ENCODE measurements around the gene PDCL2. TPM values are rescaled to one million over a fixed set of nuclear protein-coding genes. Genes with fewer than 3 reads are reported as not detected.

The PDCL2 gene
- total and polyA plus RNA-seq, 2 donors (not counting 1 experiment from before 2014, with no cell fraction given), result not detected

- Mint-ChIP-seq H3K9me3 (ENCODE audit: insufficient read depth) (peaks cover 3% of the 10 kb centered on the region), H3K4me1 (no peaks in the 10 kb centered on the region), H3K27me3 (peaks cover 10% of the 10 kb centered on the region), H3K27ac (no peak overlapping the region), H3K4me3 (no peak overlapping the region)
- Histone ChIP-seq H3K27ac (ENCODE audit: low read length in 2 of 2) (no peak overlapping the region), H3K36me3 (replicated peaks in 1 of 2; ENCODE audit: control extremely low read depth in 1 of 2, control insufficient read depth in 1 of 2, extremely low read depth in 1 of 2, insufficient read depth in 2 of 2, low read length in 1 of 2) (no peaks in the 10 kb centered on the region), H3K9ac (ENCODE audit: low read length) (no peak overlapping the region), H4K20me1 (ENCODE audit: control insufficient read depth, insufficient read depth, low read length, poor library complexity, severe bottlenecking) (no peaks in the 10 kb centered on the region), H2AFZ (ENCODE audit: insufficient read depth, low read depth, low read length, poor library complexity, severe bottlenecking) (no peak overlapping the region), H3K4me1 (ENCODE audit: control insufficient read depth in 2 of 2, insufficient read depth in 2 of 2, low read length in 2 of 2) (no peaks in the 10 kb centered on the region), H3K4me3 (ENCODE audit: control extremely low read depth in 1 of 5, extremely low read depth in 1 of 5, insufficient read depth in 1 of 5, low read depth in 2 of 5, low read length in 4 of 5) (no peak overlapping the region), H3K4me2 (replicated peaks; ENCODE audit: low read depth, low read length, poor library complexity, severe bottlenecking) (no peak overlapping the region), H3K9me3 (ENCODE audit: control extremely low read depth in 1 of 3, control insufficient read depth in 2 of 3, insufficient read depth in 1 of 3, low read length in 2 of 3) (peaks cover 0 to 3% (median 0%) of the 10 kb centered on the region in 3 donors), H3K79me2 (ENCODE audit: control insufficient read depth, insufficient read depth, low read length) (no peaks in the 10 kb centered on the region), H3K27me3 (replicated peaks in 1 of 4; ENCODE audit: control extremely low read depth in 1 of 4, control insufficient read depth in 3 of 4, insufficient read depth in 4 of 4, low read length in 3 of 4) (peaks cover 0 to 2% (median 0%) of the 10 kb centered on the region in 4 experiments)
- TF ChIP-seq CTCF (IDR thresholded peaks at IDR 0.05), result peak; percentile 62
- no peak for TF ChIP-seq EZH2 (IDR thresholded peaks at IDR 0.05; ENCODE audit: borderline replicate concordance, insufficient read depth, low read depth, low read length, poor library complexity, severe bottlenecking)
- DNase-seq (peak; percentile 34), ATAC-seq (ENCODE audit: low read depth) (no peak)
- CTCF ChIA-PET, result interaction anchor here (0.7 to 1.4 kb wide), 10 partner anchors 9 to 370 kb away, joined by 3 to 17 read pairs (median 4); partner anchors contain the start of gene SRD5A3
- POLR2A ChIA-PET, result no interaction called here
- intact Hi-C loops (cut with micrococcal nuclease), result loop anchor here (1.0 kb wide), 1 partner anchor 145 kb away; no protein-coding TSS in a partner anchor
- no CpG with 5 or more reads among the region's 2 CpGs for WGBS (ENCODE audit: insufficient coverage)
Measured at GRCh38 chr4:55554453-55555030, 37.5 kb downstream of the PDCL2 start.
